PC-3 (cell line): ENCODE measurements around the gene PIANP. TPM values are rescaled to one million over a fixed set of nuclear protein-coding genes. Genes with fewer than 3 reads are reported as not detected.

Experiments
- ATAC-seq: fragments of 200-7000 bp; cut with Tn5 transposase; 2 replicates; pipeline ENCODE4 v1.9.1; 2020; ENCODE audit warnings: mild to moderate bottlenecking, moderate library complexity
- BruUV-seq: library from RNA; stranded (reverse); fragments of 400-500 nt; replicated peaks from 2 replicates; lab custom pipeline; 2021; lab: Mats Ljungman, UMichigan
- CTCF ChIA-PET: fragments of 300-600 bp; sonication (Branson Sonifier 250); formaldehyde crosslinking; loops from one replicate; lab custom pipeline; 2022; ENCODE audit warnings: antibody characterized with exemption; lab: Charles Lee
- POLR2A ChIA-PET: fragments of 300-600 bp; sonication (Branson Sonifier 250); formaldehyde crosslinking; loops from one replicate; lab custom pipeline; 2022; ENCODE audit warnings: antibody characterized with exemption; ENCODE audit not compliant: unreplicated experiment; lab: Charles Lee
- DNase-seq: peaks from one replicate; pipeline ENCODE4 v3.0.0-alpha.2; 2015
- H2AFZ ChIP-seq: fragments of 300-600 bp; sonication (generic); 2 replicates; pipeline ENCODE4 v1.6.0; 2016; ENCODE audit warnings: antibody characterized with exemption, low read length
- H3F3A ChIP-seq: fragments of 300-600 bp; sonication (generic); one replicate; pipeline ENCODE4 v1.6.0; 2017; ENCODE audit warnings: antibody characterized with exemption, low read length, control low read depth, mild to moderate bottlenecking; ENCODE audit not compliant: unreplicated experiment
- H3K27ac ChIP-seq: fragments of 300-600 bp; sonication (generic); 2 replicates; pipeline ENCODE4 v1.5.1; 2016; ENCODE audit warnings: mild to moderate bottlenecking, low read length
- H3K27me3 ChIP-seq: fragments of 300-600 bp; sonication (generic); 2 replicates; pipeline ENCODE4 v1.6.1; 2016; ENCODE audit warnings: low read length, mixed read lengths
- H3K36me3 ChIP-seq: fragments of 300-600 bp; sonication (generic); 2 replicates; pipeline ENCODE4 v1.6.1; 2016; ENCODE audit warnings: low read depth, mixed run types, low read length, mixed read lengths
- H3K4me1 ChIP-seq: fragments of 300-600 bp; sonication (generic); 2 replicates; pipeline ENCODE4 v1.5.1; 2016; ENCODE audit warnings: low read length; ENCODE audit not compliant: insufficient read depth
- H3K4me2 ChIP-seq: fragments of 300-600 bp; sonication (generic); 2 replicates; pipeline ENCODE4 v1.6.0; 2016; ENCODE audit warnings: low read length
- H3K4me3 ChIP-seq: fragments of 300-600 bp; sonication (generic); 2 replicates; pipeline ENCODE4 v1.5.1; 2016; ENCODE audit warnings: mild to moderate bottlenecking, low read length, mixed read lengths
- H3K79me2 ChIP-seq: fragments of 300-600 bp; sonication (generic); 2 replicates; pipeline ENCODE4 v1.6.1; 2017; ENCODE audit warnings: low read length, mixed read lengths
- H3K9ac ChIP-seq: fragments of 300-600 bp; sonication (generic); 2 replicates; pipeline ENCODE4 v1.6.0; 2016; ENCODE audit warnings: mild to moderate bottlenecking, low read length
- H3K9me2 ChIP-seq: fragments of 300-600 bp; sonication (generic); replicated peaks from 2 replicates; pipeline ENCODE4 v1.6.1; 2016; ENCODE audit warnings: mixed run types, low read length, mixed read lengths
- H3K9me3 ChIP-seq: fragments of 300-600 bp; sonication (generic); 2 replicates; pipeline ENCODE4 v1.6.1; 2016; ENCODE audit warnings: low read length, mixed read lengths
- H4K20me1 ChIP-seq: fragments of 300-600 bp; sonication (generic); 2 replicates; pipeline ENCODE4 v1.6.1; 2016; ENCODE audit warnings: low read length, mixed read lengths
- CTCF ChIP-seq: fragments of 300-600 bp; sonication (generic); conservative IDR thresholded peaks from 2 replicates; pipeline ENCODE4 v1.5.1; 2017; ENCODE audit warnings: antibody characterized with exemption, low read depth, mild to moderate bottlenecking, low read length
- EZH2 ChIP-seq: fragments of 300-600 bp; sonication (generic); IDR thresholded peaks from one replicate; pipeline ENCODE4 v1.6.1; 2017; ENCODE audit warnings: antibody characterized with exemption, mild to moderate bottlenecking, low read length; ENCODE audit not compliant: unreplicated experiment
- EZH2phosphoT487 ChIP-seq: fragments of 300-600 bp; sonication (generic); IDR thresholded peaks from 2 replicates; pipeline ENCODE4 v1.6.1; 2018; ENCODE audit warnings: mild to moderate bottlenecking, antibody characterized with exemption, low read length, borderline replicate concordance
- intact Hi-C: fragments of 100-400 bp; cut with micrococcal nuclease; formaldehyde crosslinking; loops from 2 replicates; pipeline ENCODE4 v1.9.0; 2023
- total RNA-seq: library from RNA; depleted of rRNA; stranded (reverse); fragments of >200 nt; gene quantifications from 2 replicates; pipeline ENCODE4 v1.2.3, GENCODE V29; 2014

The PIANP gene
- total RNA-seq, 1 experiment from 2014 or later, result not detected

- Histone ChIP-seq H3K27ac (peak within 1 kb of the TSS; percentile 64), H3K79me2 (peaks cover 13% of the 10 kb centered on the region), H3K9me3 (no peaks in the 10 kb centered on the region), H3K27me3 (no peaks in the 10 kb centered on the region), H3K9ac (peak within 1 kb of the TSS; percentile 88), H3F3A (no peaks in the 10 kb centered on the region), H3K36me3 (peaks cover 4% of the 10 kb centered on the region; the same call in 1 of the 2 replicates), H3K4me2 (peak within 1 kb of the TSS; percentile 98), H2AFZ (peak within 1 kb of the TSS; percentile 98), H4K20me1 (no peaks in the 10 kb centered on the region), H3K4me3 (peak within 1 kb of the TSS; percentile 85), H3K4me1 (peaks cover 17% of the 10 kb centered on the region), H3K9me2 (no peaks in the 10 kb centered on the region)
- POLR2A ChIA-PET, result interaction anchor here (0.5 to 1.1 kb wide), 3 partner anchors 25 to 253 kb away, joined by 4 to 13 read pairs (median 4); partner anchors contain the start of gene ZNF384
- no TSS peak for BruUV-seq
- no peak for TF ChIP-seq CTCF
- no peak for TF ChIP-seq EZH2phosphoT487
- no peak for TF ChIP-seq EZH2
- ATAC-seq (peak; percentile 96), DNase-seq (peak; percentile 96)
- intact Hi-C loops, result loop anchor here (1.0 kb wide), 1 partner anchor 35 kb away; the partner anchor contains the start of gene ZNF384
- CTCF ChIA-PET, result interaction anchor here (0.6 kb wide), 1 partner anchor 111 kb away, joined by 4 read pairs; no protein-coding TSS in a partner anchor
These were observed 23.2 kb upstream of the PIANP start, which contains the start of gene COPS7A for GRCh38 chr12:6723607-6724408. TSS of gene COPS7A (plus strand) at chr12:6724046. CDS start at chr12:6724657, 611 bp downstream.

GRCh38 chr12:6722863-6723262 lies 22.2 kb upstream of the PIANP start:
- Histone ChIP-seq H3K4me3 (peak overlapping the region; percentile 85), H4K20me1 (no peaks in the 10 kb centered on the region), H3K9me3 (no peaks in the 10 kb centered on the region), H3K9me2 (no peaks in the 10 kb centered on the region), H3K4me2 (peak overlapping the region; percentile 98), H2AFZ (no peak overlapping the region), H3K4me1 (peaks cover 17% of the 10 kb centered on the region), H3F3A (no peaks in the 10 kb centered on the region), H3K79me2 (peaks cover 13% of the 10 kb centered on the region), H3K9ac (peak overlapping the region; percentile 88; the same call in 1 of the 2 replicates), H3K27me3 (no peaks in the 10 kb centered on the region), H3K27ac (no peak overlapping the region), H3K36me3 (no peaks in the 10 kb centered on the region)
- no peak for DNase-seq
- no TSS peak for BruUV-seq
- TF ChIP-seq EZH2 (no peak), EZH2phosphoT487 (no peak), CTCF (no peak)
- ChIA-PET POLR2A (no interaction called here), CTCF (no interaction called here)
- intact Hi-C loops, result no loop called here
- ATAC-seq, result no peak
